ENCODE data around the gene SCRN1.

DNA sequence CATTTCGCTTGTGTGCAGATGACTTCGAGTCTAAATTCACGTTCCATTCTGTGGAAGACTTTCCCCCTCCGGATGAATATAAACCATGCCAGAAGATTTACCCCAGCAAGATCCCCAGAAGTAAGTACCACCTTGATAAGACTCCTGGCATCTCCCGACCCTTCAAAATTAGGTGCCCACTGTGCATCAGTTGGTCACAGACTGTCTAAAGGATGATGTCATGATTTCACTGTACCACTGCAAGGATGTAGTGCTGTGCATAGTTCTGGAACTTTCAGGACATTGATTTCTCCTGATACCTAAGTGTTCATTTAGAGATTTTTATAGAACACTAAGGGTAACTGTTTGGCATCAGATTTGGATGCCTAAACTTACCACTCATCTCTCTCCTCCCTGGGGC is 100.3 kb downstream of the SCRN1 start:
- TF ChIP-seq, protein P1, sequence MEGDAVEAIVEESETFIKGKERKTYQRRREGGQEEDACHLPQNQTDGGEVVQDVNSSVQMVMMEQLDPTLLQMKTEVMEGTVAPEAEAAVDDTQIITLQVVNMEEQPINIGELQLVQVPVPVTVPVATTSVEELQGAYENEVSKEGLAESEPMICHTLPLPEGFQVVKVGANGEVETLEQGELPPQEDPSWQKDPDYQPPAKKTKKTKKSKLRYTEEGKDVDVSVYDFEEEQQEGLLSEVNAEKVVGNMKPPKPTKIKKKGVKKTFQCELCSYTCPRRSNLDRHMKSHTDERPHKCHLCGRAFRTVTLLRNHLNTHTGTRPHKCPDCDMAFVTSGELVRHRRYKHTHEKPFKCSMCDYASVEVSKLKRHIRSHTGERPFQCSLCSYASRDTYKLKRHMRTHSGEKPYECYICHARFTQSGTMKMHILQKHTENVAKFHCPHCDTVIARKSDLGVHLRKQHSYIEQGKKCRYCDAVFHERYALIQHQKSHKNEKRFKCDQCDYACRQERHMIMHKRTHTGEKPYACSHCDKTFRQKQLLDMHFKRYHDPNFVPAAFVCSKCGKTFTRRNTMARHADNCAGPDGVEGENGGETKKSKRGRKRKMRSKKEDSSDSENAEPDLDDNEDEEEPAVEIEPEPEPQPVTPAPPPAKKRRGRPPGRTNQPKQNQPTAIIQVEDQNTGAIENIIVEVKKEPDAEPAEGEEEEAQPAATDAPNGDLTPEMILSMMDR (conservative IDR thresholded peaks at IDR 0.05 in 1 of 2, IDR thresholded peaks at IDR 0.05 in 1 of 2; ENCODE audit: low read depth in 1 of 2, low read length in 2 of 2), result no peak
- no peak for TF ChIP-seq EZH2 (IDR thresholded peaks at IDR 0.05; ENCODE audit: low read length, missing control alignments)

All from fibroblast of lung (primary cell).